ENCODE data around the gene KLF16. TPM values are rescaled to one million over a fixed set of nuclear protein-coding genes. Genes with fewer than 3 reads are reported as not detected.
"Not testable (repeated sequence)": the region's sequence is repeated elsewhere in the genome, so short reads cannot be mapped to it uniquely, and the experiment has no call there.

Gene KLF16
- total RNA-seq, 1 experiment from 2014 or later, result 32.3 TPM

- Mint-ChIP-seq H3K9me3 (ENCODE audit: low read depth, unreplicated experiment) (no peaks in the 10 kb centered on the region), H3K27ac (ENCODE audit: unreplicated experiment) (no peak overlapping the region), H3K4me3 (ENCODE audit: low read depth, unreplicated experiment) (no peak overlapping the region), H3K27me3 (ENCODE audit: unreplicated experiment) (no peaks in the 10 kb centered on the region), H3K36me3 (ENCODE audit: insufficient read depth, unreplicated experiment) (peaks cover 7% of the 10 kb centered on the region), H3K4me1 (ENCODE audit: low read depth, unreplicated experiment) (no peaks in the 10 kb centered on the region)
- CTCF ChIA-PET, result no interaction called here
- intact Hi-C loops (cut with micrococcal nuclease; ENCODE audit: unreplicated experiment), result no loop called here
- no TSS peak for BruUV-seq (replicated peaks)
- DNase-seq, result no peak
- TF ChIP-seq CTCF (IDR thresholded peaks at IDR 0.05; ENCODE audit: unreplicated experiment), result no peak
These were observed 26.5 kb upstream of the KLF16 start for GRCh38 chr19:1889907-1890306.

GRCh38 chr19:1888385-1888784 is 25.0 kb upstream of the KLF16 start:
- Mint-ChIP-seq H3K27ac (ENCODE audit: unreplicated experiment) (no peak overlapping the region), H3K4me1 (ENCODE audit: low read depth, unreplicated experiment) (peaks cover 14% of the 10 kb centered on the region), H3K4me3 (ENCODE audit: low read depth, unreplicated experiment) (no peak overlapping the region), H3K36me3 (ENCODE audit: insufficient read depth, unreplicated experiment) (peaks cover 19% of the 10 kb centered on the region), H3K9me3 (ENCODE audit: low read depth, unreplicated experiment) (no peaks in the 10 kb centered on the region), H3K27me3 (ENCODE audit: unreplicated experiment) (no peaks in the 10 kb centered on the region)
- no TSS peak for BruUV-seq (replicated peaks)
- TF ChIP-seq CTCF (IDR thresholded peaks at IDR 0.05; ENCODE audit: unreplicated experiment), result no peak
- CTCF ChIA-PET, result no interaction called here
- intact Hi-C loops (cut with micrococcal nuclease; ENCODE audit: unreplicated experiment), result no loop called here
- DNase-seq, result no peak

- H3K4me3 Mint-ChIP-seq (ENCODE audit: low read depth, unreplicated experiment); BruUV-seq (replicated peaks); H3K27ac Mint-ChIP-seq (ENCODE audit: unreplicated experiment); H3K27me3 Mint-ChIP-seq (ENCODE audit: unreplicated experiment); intact Hi-C loops (cut with micrococcal nuclease; ENCODE audit: unreplicated experiment); H3K9me3 Mint-ChIP-seq (ENCODE audit: low read depth, unreplicated experiment); CTCF ChIA-PET; DNase-seq: not testable (repeated sequence)
- peaks cover 28% of the 10 kb centered on the region for H3K4me1 Mint-ChIP-seq (ENCODE audit: low read depth, unreplicated experiment)
- peaks cover 19% of the 10 kb centered on the region for H3K36me3 Mint-ChIP-seq (ENCODE audit: insufficient read depth, unreplicated experiment)
These were observed 23.0 kb upstream of the KLF16 start for GRCh38 chr19:1886360-1886759.

- BruUV-seq (replicated peaks); H3K27me3 Mint-ChIP-seq (ENCODE audit: unreplicated experiment); intact Hi-C loops (cut with micrococcal nuclease; ENCODE audit: unreplicated experiment); H3K9me3 Mint-ChIP-seq (ENCODE audit: low read depth, unreplicated experiment): not testable (repeated sequence)
- H3K4me3 Mint-ChIP-seq (ENCODE audit: low read depth, unreplicated experiment), result peak within 1 kb of the TSS; percentile 91
- CTCF ChIA-PET, result interaction anchor here (0.6 to 1.2 kb wide), 4 partner anchors 9 to 427 kb away, joined by 3 to 5 read pairs (median 4); no protein-coding TSS in a partner anchor
- peak within 1 kb of the TSS; percentile 77 for H3K27ac Mint-ChIP-seq (ENCODE audit: unreplicated experiment)
- peak; percentile 90 for DNase-seq
- peaks cover 28% of the 10 kb centered on the region for H3K4me1 Mint-ChIP-seq (ENCODE audit: low read depth, unreplicated experiment)
- peaks cover 19% of the 10 kb centered on the region for H3K36me3 Mint-ChIP-seq (ENCODE audit: insufficient read depth, unreplicated experiment)
These were observed 22.2 kb upstream of the KLF16 start, which contains the start of gene ABHD17A for GRCh38 chr19:1885398-1886119. Gene ABHD17A (minus strand): TSS chr19:1885496. CDS start chr19:1881566, 3,930 bp downstream.

GRCh38 chr19:1884719-1885334 is 21.4 kb upstream of the KLF16 start:
- CTCF ChIA-PET, result interaction anchor here (0.6 to 1.2 kb wide), 4 partner anchors 9 to 426 kb away, joined by 3 to 5 read pairs (median 4); no protein-coding TSS in a partner anchor
- peak overlapping the region; percentile 77 for H3K27ac Mint-ChIP-seq (ENCODE audit: unreplicated experiment)

More at GRCh38 chr19:1884719-1885334, 21.4 kb upstream of the KLF16 start:
- TF ChIP-seq CTCF (IDR thresholded peaks at IDR 0.05; ENCODE audit: unreplicated experiment), result no peak
- Mint-ChIP-seq H3K36me3 (ENCODE audit: insufficient read depth, unreplicated experiment) (peaks cover 19% of the 10 kb centered on the region), H3K4me1 (ENCODE audit: low read depth, unreplicated experiment) (peaks cover 28% of the 10 kb centered on the region), H3K4me3 (ENCODE audit: low read depth, unreplicated experiment) (peak overlapping the region; percentile 91), H3K27me3 (ENCODE audit: unreplicated experiment) (no peaks in the 10 kb centered on the region), H3K9me3 (ENCODE audit: low read depth, unreplicated experiment) (no peaks in the 10 kb centered on the region)
- intact Hi-C loops (cut with micrococcal nuclease; ENCODE audit: unreplicated experiment), result no loop called here
- no peak for DNase-seq
- BruUV-seq (replicated peaks), result TSS peak; percentile 38
